ENCODE results near the gene SLC25A19. TPM values are rescaled to one million over a fixed set of nuclear protein-coding genes. Genes with fewer than 3 reads are reported as not detected.

The SLC25A19 gene
- total and polyA plus RNA-seq, 2 experiments from 2014 or later, result 17.9 to 22.4 TPM

- Histone ChIP-seq H3K27ac (ENCODE audit: low read depth) (no peak overlapping the region), H3F3A (replicated peaks; ENCODE audit: low read depth) (peaks cover 25% of the 10 kb centered on the region), H3K9me2 (ENCODE audit: insufficient read depth) (no peaks in the 10 kb centered on the region), H2AFZ (no peak overlapping the region), H4K20me1 (replicated peaks; ENCODE audit: insufficient read depth) (no peaks in the 10 kb centered on the region), H3K27me3 (ENCODE audit: insufficient read depth) (no peaks in the 10 kb centered on the region), H3K4me3 (no peak overlapping the region), H3K4me1 (ENCODE audit: insufficient read depth) (peaks cover 9% of the 10 kb centered on the region), H3K79me2 (replicated peaks; ENCODE audit: insufficient read depth) (no peaks in the 10 kb centered on the region), H3K4me2 (no peak overlapping the region), H3K36me3 (ENCODE audit: insufficient read depth) (no peaks in the 10 kb centered on the region)
- peaks cover 16% of the 10 kb centered on the region for H3K4me1 Mint-ChIP-seq
- DNase-seq (ENCODE audit: low spot score) (no peak), ATAC-seq (no peak)
- H3K36me3 Mint-ChIP-seq (ENCODE audit: low read depth), result peaks cover 13% of the 10 kb centered on the region
- H3K27me3 Mint-ChIP-seq (ENCODE audit: insufficient read depth, low read depth, poor library complexity), result peaks cover 17% of the 10 kb centered on the region
- TF ChIP-seq ETS1 (IDR thresholded peaks at IDR 0.05), result no peak
- TF ChIP-seq JUNB (IDR thresholded peaks at IDR 0.05; ENCODE audit: unreplicated experiment), result no peak
- no peak for TF ChIP-seq POLR2AphosphoS5 (IDR thresholded peaks at IDR 0.05; ENCODE audit: low read depth)
- no peak for TF ChIP-seq EZH2phosphoT487 (IDR thresholded peaks at IDR 0.05; ENCODE audit: unreplicated experiment)
- TF ChIP-seq CREB1 (CRISPR knock-in tag; IDR thresholded peaks at IDR 0.05; ENCODE audit: low read depth), result no peak
- TF ChIP-seq ZNF462 (CRISPR knock-in tag; IDR thresholded peaks at IDR 0.05), result no peak
- no peak for TF ChIP-seq EZH2 (IDR thresholded peaks at IDR 0.05; ENCODE audit: low read depth, unreplicated experiment)
- TF ChIP-seq ZNF331 (CRISPR knock-in tag; IDR thresholded peaks at IDR 0.05; ENCODE audit: low read depth), result no peak
- no peak for TF ChIP-seq NANOG (IDR thresholded peaks at IDR 0.05; ENCODE audit: borderline replicate concordance)
- TF ChIP-seq ZNF114 (CRISPR knock-in tag; IDR thresholded peaks at IDR 0.05), result no peak
- TF ChIP-seq REST (IDR thresholded peaks at IDR 0.05; ENCODE audit: unreplicated experiment), result no peak
- no peak for TF ChIP-seq STAT1 (IDR thresholded peaks at IDR 0.05; ENCODE audit: unreplicated experiment)
- no peak for TF ChIP-seq CTCF (conservative IDR thresholded peaks at IDR 0.05; ENCODE audit: low read depth in 2 of 2)
- H3K9me3 Mint-ChIP-seq, result no peaks in the 10 kb centered on the region
- H3K27ac Mint-ChIP-seq, result no peak overlapping the region
- H3K4me3 Mint-ChIP-seq, result peak overlapping the region; percentile 70
Measured at GRCh38 chr17:75272848-75273184, 16.4 kb downstream of the SLC25A19 start.

Measured in GM23338 (cell line).